ENCODE results near the gene SPEG.

SPEG gene

GRCh38 chr2:219512524-219513216 is 78.0 kb downstream of the SPEG start:
- DNase-seq (ENCODE audit: low read depth in 2 of 2): no peak

- no peak for DNase-seq (ENCODE audit: low read depth in 2 of 2)
Observed at GRCh38 chr2:219513787-219514186, 79.1 kb downstream of the SPEG start.

GRCh38 chr2:219514196-219514761 is 79.6 kb downstream of the SPEG start, which contains the start of gene ASIC4:
ASIC4 (plus strand) TSS chr2:219514482; CDS start chr2:219514725, 243 bp downstream.
- no peak for DNase-seq (ENCODE audit: low read depth in 2 of 2)

GRCh38 chr2:219514836-219515235 is 80.2 kb downstream of the SPEG start:
- DNase-seq (ENCODE audit: low read depth in 2 of 2): no peak

GRCh38 chr2:219515874-219516629 is 81.4 kb downstream of the SPEG start:
- no peak for DNase-seq (ENCODE audit: low read depth in 2 of 2)

- DNase-seq (ENCODE audit: low read depth in 2 of 2): no peak
Observed at GRCh38 chr2:219516888-219517287, 82.2 kb downstream of the SPEG start.

- DNase-seq (ENCODE audit: low read depth in 2 of 2): no peak
Observed at GRCh38 chr2:219517954-219518778, 83.5 kb downstream of the SPEG start.

- DNase-seq (ENCODE audit: low read depth in 2 of 2): no peak
Observed at GRCh38 chr2:219519526-219519916, 84.9 kb downstream of the SPEG start.

- no peak for DNase-seq (ENCODE audit: low read depth in 2 of 2)
Observed at GRCh38 chr2:219520079-219520478, 85.4 kb downstream of the SPEG start.

GRCh38 chr2:219521066-219521880 is 86.6 kb downstream of the SPEG start:
- no peak for DNase-seq (ENCODE audit: low read depth in 2 of 2)

GRCh38 chr2:219522111-219523030 is 87.7 kb downstream of the SPEG start:
- no peak for DNase-seq (ENCODE audit: low read depth in 2 of 2)

GRCh38 chr2:219523031-219523671 is 88.5 kb downstream of the SPEG start:
- no peak for DNase-seq (ENCODE audit: low read depth in 2 of 2)

GRCh38 chr2:219524817-219525216 is 90.2 kb downstream of the SPEG start:
- DNase-seq (ENCODE audit: low read depth in 2 of 2): no peak

- DNase-seq (ENCODE audit: low read depth in 2 of 2): no peak
Observed at GRCh38 chr2:219525533-219526232, 91.0 kb downstream of the SPEG start.

- no peak for DNase-seq (ENCODE audit: low read depth in 2 of 2)
Observed at GRCh38 chr2:219526320-219527075, 91.9 kb downstream of the SPEG start.

- DNase-seq (ENCODE audit: low read depth in 2 of 2): no peak
Observed at GRCh38 chr2:219527076-219527394, 92.4 kb downstream of the SPEG start.

GRCh38 chr2:219527472-219527871 is 92.8 kb downstream of the SPEG start:
- DNase-seq (ENCODE audit: low read depth in 2 of 2): no peak

Data from stimulated activated CD8-positive, alpha-beta memory T cell treated with anti-CD3 and anti-CD28 coated beads, Interleukin-2, amount 100 ng/mL, for 48 hours (primary cell).